Glomerular endothelial cell (primary cell): Measurements from ENCODE around the gene PPP1R3D. TPM values are rescaled to one million over a fixed set of nuclear protein-coding genes. Genes with fewer than 3 reads are reported as not detected.

Source experiments
- DNase-seq: peaks from one replicate; pipeline ENCODE4 v3.0.0-alpha.2; 2011; ENCODE audit warnings: low read depth, low spot score; ENCODE audit errors: extremely low read depth
- total RNA-seq: library from RNA; depleted of rRNA; stranded (reverse); fragments of >200 nt; gene quantifications from 2 replicates; pipeline ENCODE4 v1.2.3, GENCODE V29; 2015

PPP1R3D gene
- total RNA-seq, 1 donor from 2014 or later, result 5.7 TPM

DNA sequence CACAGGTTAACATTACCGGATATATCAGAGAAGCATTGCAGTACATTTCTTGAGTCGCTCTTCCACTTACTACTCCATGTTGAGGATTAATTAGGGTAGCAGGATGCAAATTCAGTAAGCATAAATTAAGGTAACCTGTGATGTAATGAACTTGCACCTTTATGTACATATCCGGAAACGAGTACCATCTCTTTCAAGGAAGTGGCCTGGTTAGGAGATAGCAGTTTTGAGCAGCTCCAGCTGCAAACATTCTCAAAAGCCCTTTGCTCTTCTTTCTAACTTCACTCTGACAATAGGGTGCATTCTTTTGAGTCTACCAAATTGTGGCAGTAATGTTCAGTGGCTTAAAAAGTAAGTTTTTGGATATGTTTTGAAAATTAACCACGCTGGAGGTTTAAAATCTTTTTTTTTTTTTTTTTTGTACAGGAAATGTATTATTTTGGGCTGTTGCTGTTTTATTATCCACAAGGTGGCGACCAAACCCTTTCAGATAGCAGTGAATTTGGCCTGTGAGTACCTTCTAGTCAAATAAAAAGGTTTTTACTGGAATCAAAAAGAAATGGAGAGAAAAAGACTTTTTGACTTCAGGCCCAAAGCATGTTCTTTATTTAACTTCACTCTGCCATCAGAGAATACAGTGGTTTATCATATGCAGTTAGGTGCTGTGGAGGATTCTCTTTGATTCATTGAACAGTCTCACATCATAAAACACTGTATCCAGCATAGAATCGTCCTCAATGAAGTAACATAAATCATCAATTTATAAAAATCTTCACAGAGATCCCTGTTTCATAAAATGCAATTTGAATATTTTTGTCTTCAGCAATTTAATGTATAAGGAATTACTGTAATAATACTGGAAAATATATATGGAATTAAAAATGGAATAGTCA, 9.0 kb upstream of the PPP1R3D start:
- DNase-seq, result no peak

DNA sequence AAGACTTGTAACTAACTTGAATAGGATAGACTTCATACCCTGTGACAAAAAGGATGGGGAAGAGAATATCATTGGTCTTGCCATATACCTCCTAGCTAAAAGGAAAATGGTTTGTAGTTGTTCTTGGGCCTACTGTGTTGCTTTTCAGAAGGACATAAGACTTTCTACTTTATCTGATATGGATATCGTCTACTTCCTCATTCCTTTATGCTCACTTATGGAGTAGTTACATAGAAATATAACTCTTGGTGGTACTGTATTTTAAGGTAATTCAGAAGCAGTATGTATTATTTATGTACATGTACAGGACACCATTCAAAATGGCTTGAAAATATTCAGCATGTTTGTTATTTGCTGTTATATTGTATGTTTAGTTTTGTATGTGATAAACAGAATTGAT, 8.1 kb upstream of the PPP1R3D start:
- DNase-seq, result no peak

DNA sequence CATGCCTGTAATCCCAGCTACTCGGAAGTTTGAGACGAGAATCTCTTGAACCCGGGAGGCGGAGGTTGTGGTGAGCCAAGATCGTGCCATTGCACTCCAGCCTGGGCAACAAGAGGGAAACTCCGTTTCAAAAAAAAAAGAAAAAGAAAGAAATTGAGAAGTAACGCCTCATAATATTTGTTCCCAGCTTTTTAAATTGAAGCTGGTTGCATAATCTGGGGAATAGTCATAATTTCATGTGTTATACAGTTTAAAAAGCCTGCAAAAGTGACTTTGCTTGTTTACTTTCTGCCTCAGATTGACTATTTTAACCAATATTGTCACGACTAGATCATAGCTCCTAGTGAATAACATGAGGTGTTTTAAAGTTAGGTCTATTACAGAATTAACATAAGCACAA, 7.3 kb upstream of the PPP1R3D start:
- DNase-seq, result no peak

DNA sequence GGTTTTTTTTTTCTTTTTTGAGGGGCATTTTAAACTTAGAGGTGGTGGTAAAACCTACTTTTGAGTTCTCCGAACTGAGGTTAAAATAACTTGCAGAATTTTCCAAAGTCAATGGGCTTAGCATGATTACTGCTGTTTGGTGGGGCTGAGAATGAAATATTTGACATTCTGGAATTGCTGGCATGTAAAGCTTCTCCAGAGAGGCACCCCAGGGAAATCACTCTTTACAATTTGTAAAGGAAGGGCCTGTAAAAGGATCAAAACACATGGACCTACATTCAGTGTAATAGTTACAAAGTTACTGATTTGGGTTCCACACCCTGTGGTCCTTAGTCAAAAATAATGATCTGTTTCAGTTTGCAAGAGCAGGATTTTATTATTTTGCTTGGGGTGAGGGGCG, 5.6 kb upstream of the PPP1R3D start:
- DNase-seq, result no peak

DNA sequence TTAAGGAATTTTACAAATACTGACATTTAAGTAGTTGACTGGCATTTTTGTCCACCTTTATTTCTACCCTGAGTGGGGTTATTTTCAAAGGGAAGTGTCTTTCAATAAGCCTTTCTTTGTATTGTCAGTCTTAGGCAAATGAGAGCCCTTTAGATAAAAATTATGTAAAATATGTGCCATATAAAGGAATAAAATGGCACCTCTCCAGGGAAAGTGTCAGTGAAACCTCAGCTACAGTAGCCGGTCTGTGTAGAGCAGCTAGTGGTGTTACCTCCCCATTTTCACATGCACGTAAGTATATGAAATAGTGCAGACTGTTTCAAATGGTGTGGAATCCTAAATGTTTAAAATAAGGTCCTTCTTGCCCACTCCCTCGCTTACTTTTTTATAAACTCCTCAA, 5.1 kb upstream of the PPP1R3D start:
- no peak for DNase-seq

DNA sequence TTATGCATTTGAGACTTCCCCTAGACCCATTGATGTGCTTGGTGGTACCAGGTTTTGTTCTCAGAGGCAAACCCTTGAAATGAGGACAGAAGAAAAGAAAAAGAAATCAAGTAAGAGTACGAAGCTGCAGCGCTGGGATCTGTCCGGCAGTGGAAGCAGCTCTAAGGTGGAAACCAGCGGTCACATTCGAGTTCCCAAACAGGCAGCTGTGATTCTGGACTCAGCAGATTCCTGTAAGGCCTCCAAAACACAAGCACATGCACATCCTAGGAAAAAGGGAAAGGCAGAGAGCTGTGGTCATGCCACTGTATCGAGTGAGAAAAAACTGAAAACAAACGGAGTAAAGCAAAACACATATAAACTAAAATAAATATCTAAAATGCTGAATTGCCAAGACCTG, 4.6 kb upstream of the PPP1R3D start:
- DNase-seq, result no peak

DNA sequence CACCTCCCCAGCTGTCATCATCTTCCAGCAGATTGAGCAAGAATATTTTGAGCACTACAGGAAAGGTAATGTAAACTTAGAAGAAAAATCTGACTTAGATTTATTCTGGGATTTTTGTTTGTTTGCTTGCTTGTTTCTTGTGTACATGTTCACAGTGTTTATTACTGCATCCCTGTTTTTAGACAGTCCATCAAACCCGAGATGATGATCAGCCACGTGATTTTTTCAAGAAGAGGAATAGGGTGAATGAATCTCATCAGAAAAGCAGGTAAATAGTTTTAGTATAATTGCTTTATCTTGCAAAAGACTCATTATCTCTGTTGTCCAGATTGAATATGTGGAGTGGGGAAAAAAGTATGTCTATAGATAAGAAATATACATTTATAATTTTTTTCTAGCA, 2.1 kb upstream of the PPP1R3D start:
- DNase-seq, result no peak

DNA sequence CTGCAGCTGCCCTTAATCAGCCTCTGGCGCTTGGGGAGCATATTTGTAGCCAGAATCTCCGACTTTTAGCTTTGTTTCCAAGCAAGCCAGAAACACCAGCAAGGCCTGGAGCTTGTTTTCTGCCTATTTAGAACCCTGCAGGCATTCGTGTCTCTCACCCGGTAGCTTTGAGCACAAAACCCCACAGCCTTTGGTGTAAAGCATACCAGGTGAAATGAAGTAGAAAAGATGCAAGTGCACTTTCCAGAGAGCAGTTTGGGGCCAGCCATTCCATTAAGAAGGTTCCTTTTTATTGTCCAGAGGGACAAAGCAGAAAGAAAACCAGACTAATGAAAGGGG, 820 bp upstream of the PPP1R3D start:
- DNase-seq, result no peak

DNA sequence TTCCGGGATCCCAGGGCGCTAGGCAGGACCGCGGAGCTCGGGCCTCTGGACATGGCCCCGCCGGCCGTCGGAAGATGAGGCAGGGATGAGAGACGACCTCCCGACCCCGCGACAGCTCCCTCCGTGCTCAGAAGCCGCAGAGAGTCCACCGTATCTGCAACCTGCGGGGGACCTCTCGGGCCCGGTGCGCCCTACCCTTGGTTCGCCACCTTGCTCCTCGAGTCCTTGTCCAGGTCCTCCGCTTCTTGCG, 301 bp downstream of the PPP1R3D start:
- DNase-seq, result no peak

DNA sequence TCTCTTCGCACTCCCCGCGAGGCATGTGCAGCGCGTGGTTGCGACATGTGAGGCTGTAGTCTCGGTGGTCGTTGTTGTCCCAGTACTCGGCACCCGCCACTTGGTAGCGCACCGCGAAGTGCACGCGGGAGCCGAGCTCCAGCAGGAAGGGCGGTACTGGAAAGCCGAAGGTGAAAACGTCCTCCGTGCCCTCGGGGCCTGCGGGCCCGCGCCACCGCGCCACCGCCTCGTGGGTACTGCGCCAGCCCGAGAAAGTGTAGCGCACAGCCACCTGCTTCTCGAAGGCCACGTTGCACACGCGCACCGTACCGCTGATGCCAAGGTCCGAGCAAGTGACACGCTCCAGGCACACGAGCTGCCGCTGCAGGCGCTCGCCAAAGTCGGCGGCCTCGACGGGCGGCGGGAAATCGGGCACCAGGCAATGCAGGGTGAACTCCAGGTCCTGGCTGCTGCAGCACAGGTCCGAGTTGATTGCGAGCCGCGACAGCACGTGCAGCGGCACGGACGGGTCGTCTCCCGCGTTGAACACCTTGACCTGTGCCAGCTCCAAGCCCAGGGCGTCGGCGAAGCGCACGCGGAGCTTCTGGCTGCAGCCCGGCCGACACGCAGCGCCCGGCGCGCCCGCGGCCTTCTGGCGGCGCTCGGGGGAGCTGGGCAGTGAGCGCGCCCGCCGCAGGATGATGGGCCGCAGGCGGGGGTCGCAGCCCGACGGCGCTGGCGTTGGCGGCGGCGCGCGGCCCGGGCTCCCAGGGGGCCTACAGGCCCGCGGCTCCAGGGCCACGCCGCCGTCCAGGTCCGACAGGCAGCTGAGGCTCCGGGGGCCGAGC, 840 bp downstream of the PPP1R3D start:
- DNase-seq, result no peak

DNA sequence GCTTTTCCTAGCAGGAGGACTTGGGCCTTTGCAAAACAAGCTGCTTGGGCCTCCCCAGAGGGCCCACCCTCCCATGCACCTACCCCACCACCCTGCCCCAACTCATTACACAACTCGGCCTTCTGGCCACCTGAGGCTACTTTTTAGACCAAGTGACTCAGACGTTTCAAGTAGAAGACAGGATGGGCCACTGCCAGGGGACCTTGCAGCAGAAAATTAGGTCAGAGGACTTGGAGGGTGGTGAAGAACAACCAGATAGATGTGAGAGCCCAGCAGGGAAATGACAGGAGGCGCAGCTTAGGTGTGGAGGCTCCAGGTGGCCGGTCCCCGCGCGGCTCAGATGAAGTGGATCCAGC, 1.4 kb downstream of the PPP1R3D start:
- DNase-seq, result no peak

DNA sequence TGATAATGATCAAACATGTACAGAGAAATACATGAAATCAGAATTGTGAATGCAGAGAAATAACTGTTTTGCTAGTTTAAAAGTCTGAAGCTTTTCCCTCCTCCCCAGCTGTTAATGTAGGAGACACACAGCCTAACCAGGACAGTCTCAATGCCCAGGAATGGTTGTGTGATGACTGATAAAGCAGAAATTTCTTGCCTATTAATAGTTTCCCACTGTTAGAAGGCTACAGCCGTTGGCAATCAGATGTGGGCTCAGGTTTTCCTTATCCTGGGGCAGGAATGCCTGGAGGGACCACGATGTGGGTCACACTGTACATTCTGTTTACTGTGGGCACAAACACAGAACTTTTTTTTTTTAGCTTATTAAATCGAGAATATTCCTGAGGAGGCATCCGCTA, 1.9 kb downstream of the PPP1R3D start:
- DNase-seq, result no peak

DNA sequence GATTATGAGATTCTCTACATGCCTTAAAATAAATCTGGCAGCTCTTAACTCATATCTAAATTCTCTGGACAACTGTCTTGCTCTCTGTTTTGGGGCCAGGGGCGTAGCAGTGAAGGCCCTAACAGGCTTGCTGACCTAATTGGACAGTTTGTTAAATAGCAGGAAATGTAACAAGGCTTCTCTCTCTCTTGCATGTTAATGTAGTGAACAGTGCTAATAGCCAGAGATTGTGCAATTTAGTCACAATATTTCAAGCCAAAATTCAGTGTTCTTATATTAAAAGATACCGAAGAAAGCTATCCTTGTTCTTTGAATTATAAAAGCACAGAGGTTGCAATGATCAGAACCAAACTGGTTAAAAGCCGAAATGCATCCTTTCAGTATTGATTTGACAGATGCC, 3.0 kb downstream of the PPP1R3D start:
- DNase-seq, result no peak

GRCh38 chr20:59936409-59936808, 3.7 kb downstream of the PPP1R3D start:
- no peak for DNase-seq

- DNase-seq, result no peak
These were observed 4.5 kb downstream of the PPP1R3D start for GRCh38 chr20:59935457-59936185.

DNA sequence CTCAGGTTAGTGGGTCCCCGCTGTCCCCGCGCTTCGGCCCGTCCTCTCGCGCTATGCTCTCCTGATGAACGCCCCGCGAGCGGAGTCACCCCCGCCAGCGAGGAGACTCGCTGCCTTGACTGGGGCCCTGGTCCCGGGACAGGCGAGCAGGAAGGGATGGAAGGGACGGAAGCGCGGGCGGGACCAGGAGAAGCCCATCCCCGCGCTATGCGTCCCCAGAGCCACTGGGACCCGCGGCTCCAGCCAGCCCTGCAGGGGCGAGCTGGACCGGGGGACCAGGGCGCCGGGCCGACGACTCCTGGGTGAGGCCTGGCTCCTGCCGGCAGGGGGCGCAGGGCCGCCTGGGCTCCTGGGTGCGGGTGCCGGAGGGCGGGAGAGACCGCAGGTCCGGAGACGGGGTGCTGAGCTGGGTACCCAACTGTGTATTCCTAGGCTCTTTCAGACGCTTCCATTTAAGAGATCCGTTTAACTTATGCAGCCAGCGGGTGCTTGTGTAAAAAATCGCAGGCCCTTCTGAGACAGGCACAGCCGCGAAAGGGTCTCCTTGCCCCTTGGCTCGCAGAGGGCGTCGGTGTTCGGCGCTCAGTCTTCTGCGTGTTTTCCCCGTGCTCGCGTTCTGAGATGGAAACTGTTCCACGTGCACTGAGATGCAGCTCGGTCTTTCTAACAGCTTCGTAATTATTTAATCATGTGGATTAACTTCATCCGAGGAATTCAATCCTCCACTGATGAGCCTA, 6.1 kb downstream of the PPP1R3D start:
- no peak for DNase-seq

GRCh38 chr20:59933296-59933848, 6.7 kb downstream of the PPP1R3D start, which contains the start of gene SYCP2:
Gene SYCP2, minus strand, starts transcription at chr20:59933637. Its CDS starts 11,224 bp downstream, at chr20:59922413.
- DNase-seq, result no peak

- no peak for DNase-seq
These were observed 7.3 kb downstream of the PPP1R3D start for GRCh38 chr20:59932616-59933295.

- no peak for DNase-seq
These were observed 8.4 kb downstream of the PPP1R3D start for GRCh38 chr20:59931511-59932312.
